ENCODE results near the gene CUL9. TPM values are rescaled to one million over a fixed set of nuclear protein-coding genes. Genes with fewer than 3 reads are reported as not detected.

CUL9 gene
- total RNA-seq, 1 experiment from 2014 or later: 30.4 TPM

GRCh38 chr6:43220439-43220951 is 38.5 kb downstream of the CUL9 start:
- H3K9me3 ChIP-seq (ENCODE audit: low read length): no peaks in the 10 kb centered on the region
- H3F3A ChIP-seq (ENCODE audit: low read length, unreplicated experiment): no peaks in the 10 kb centered on the region
- DNase-seq (no peak), ATAC-seq (no peak)
- H3K4me1 ChIP-seq (ENCODE audit: insufficient read depth, low read length): no peaks in the 10 kb centered on the region
- TF ChIP-seq EZH2phosphoT487 (IDR thresholded peaks at IDR 0.05; ENCODE audit: borderline replicate concordance, low read length): no peak
- no peak for TF ChIP-seq EZH2 (IDR thresholded peaks at IDR 0.05; ENCODE audit: low read length, unreplicated experiment)
- TF ChIP-seq CTCF (conservative IDR thresholded peaks at IDR 0.05; ENCODE audit: low read depth, low read length): no peak
- POLR2A ChIA-PET (ENCODE audit: unreplicated experiment): no interaction called here
- no peak overlapping the region for H3K9ac ChIP-seq (ENCODE audit: low read length)
- H3K9me2 ChIP-seq (replicated peaks; ENCODE audit: low read length): no peaks in the 10 kb centered on the region
- intact Hi-C loops (cut with micrococcal nuclease): no loop called here
- no peaks in the 10 kb centered on the region for H3K36me3 ChIP-seq (ENCODE audit: low read depth, low read length)
- no TSS peak for BruUV-seq (replicated peaks)
- H3K4me2 ChIP-seq (ENCODE audit: low read length): no peak overlapping the region
- H2AFZ ChIP-seq (ENCODE audit: low read length): no peak overlapping the region
- no peak overlapping the region for H3K27ac ChIP-seq (ENCODE audit: low read length)
- H3K4me3 ChIP-seq (ENCODE audit: low read length): no peak overlapping the region
- H4K20me1 ChIP-seq (ENCODE audit: low read length): no peaks in the 10 kb centered on the region
- H3K79me2 ChIP-seq (ENCODE audit: low read length): no peaks in the 10 kb centered on the region
- H3K27me3 ChIP-seq (ENCODE audit: low read length): no peaks in the 10 kb centered on the region
- CTCF ChIA-PET: no interaction called here

- ATAC-seq: peak; percentile 46
- Histone ChIP-seq H2AFZ (ENCODE audit: low read length) (no peak overlapping the region), H4K20me1 (ENCODE audit: low read length) (no peaks in the 10 kb centered on the region), H3K4me1 (ENCODE audit: insufficient read depth, low read length) (0 out of 2 replicates have a peak, but pooled peaks cover 3% of the 10 kb centered on the region), H3K36me3 (ENCODE audit: low read depth, low read length) (no peaks in the 10 kb centered on the region), H3K9me3 (ENCODE audit: low read length) (no peaks in the 10 kb centered on the region), H3K27ac (ENCODE audit: low read length) (no peak overlapping the region), H3K79me2 (ENCODE audit: low read length) (no peaks in the 10 kb centered on the region), H3K27me3 (ENCODE audit: low read length) (no peaks in the 10 kb centered on the region), H3K9ac (ENCODE audit: low read length) (no peak overlapping the region), H3F3A (ENCODE audit: low read length, unreplicated experiment) (no peaks in the 10 kb centered on the region), H3K9me2 (replicated peaks; ENCODE audit: low read length) (no peaks in the 10 kb centered on the region), H3K4me3 (ENCODE audit: low read length) (no peak overlapping the region), H3K4me2 (ENCODE audit: low read length) (no peak overlapping the region)
- BruUV-seq (replicated peaks): no TSS peak
- intact Hi-C loops (cut with micrococcal nuclease): no loop called here
- ChIA-PET CTCF (no interaction called here), POLR2A (ENCODE audit: unreplicated experiment) (no interaction called here)
- DNase-seq: no peak
- no peak for TF ChIP-seq CTCF (conservative IDR thresholded peaks at IDR 0.05; ENCODE audit: low read depth, low read length)
- no peak for TF ChIP-seq EZH2phosphoT487 (IDR thresholded peaks at IDR 0.05; ENCODE audit: borderline replicate concordance, low read length)
- no peak for TF ChIP-seq EZH2 (IDR thresholded peaks at IDR 0.05; ENCODE audit: low read length, unreplicated experiment)
Measured at GRCh38 chr6:43221046-43221972, 39.3 kb downstream of the CUL9 start.
